ENCODE measurements around the gene HADH.
A peak's percentile ranks its signal among the peaks of the same experiment; 100 is the strongest.

Gene HADH

GRCh38 chr4:108060164-108060563 is 70.5 kb downstream of the HADH start:
- DNase-seq, result no peak

- no peak for DNase-seq
These were observed 71.1 kb downstream of the HADH start for GRCh38 chr4:108060686-108061321.

DNA sequence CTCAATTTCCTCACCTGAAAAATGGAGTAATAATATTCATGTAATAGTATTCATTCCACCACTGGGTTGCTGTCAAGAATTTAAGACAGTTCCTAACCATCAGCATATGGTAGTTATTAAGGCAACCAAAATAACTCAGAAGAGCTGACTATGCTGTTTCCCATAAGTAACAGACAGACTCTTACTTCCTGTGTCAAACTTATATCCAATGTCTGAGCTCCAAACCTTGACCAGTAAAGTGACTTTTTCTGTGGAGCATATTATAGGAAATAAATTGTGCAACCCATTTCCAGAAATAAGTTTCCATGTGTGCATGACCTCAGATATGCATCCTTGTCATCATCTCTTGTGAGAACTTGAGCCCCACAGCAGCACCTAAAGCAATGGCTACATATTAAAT is 78.8 kb downstream of the HADH start:
- DNase-seq, result no peak

DNA sequence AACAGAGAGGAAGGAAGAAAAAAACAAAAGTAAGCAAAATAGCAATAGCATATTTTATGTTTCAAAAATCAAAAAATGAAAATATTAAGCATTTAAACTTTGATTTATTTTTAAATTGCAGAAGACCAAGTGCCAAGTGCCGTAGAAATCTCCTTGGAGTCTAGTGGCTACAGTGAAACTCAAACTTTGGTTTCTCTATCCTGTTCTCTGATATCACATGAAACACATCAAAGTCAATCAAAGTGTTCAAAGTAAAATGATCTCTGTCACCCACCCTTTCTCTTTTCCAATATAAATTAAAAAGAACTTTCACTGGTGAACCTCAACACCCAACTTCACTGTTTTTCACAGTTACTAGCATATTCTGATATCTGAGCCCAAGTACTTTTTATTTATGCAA is 81.1 kb downstream of the HADH start:
- no peak for DNase-seq

- DNase-seq, result peak in 3 of 4 experiments; percentile 2 to 44 (median 37)
These were observed 82.6 kb downstream of the HADH start for GRCh38 chr4:108072300-108072699.

DNA sequence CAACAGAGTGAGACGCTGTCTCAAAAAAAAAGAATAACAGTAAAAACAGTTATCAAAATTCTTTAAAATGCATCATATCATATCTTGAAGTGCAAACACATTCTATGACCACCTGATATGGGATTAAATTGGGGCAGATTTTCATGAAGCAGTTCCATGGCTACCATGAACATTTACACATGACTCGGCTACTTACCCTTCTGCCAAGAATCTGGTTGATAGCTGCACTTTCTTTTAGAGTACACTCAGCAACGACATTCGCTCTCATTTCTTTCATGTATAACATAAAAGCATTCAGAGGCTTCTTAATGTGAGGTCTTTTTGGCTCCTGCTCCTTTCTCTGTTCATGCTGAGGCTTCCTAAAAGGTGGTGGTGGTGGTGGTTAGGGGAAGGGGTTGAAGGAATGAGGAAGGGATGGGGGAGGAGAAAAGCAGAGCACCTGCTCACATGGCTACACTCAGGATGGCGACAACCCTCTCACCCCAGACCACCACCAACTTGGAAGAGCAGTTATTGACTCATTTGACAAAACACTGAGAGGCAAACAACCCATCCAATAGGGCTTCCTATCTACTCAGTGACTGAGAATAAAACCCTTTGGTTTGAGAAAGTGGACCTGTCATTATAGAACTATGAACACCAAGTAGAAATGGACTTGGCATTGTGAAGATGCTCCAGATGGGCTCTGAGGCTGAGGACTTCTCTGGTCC is 88.5 kb downstream of the HADH start:
- no peak for DNase-seq

DNA sequence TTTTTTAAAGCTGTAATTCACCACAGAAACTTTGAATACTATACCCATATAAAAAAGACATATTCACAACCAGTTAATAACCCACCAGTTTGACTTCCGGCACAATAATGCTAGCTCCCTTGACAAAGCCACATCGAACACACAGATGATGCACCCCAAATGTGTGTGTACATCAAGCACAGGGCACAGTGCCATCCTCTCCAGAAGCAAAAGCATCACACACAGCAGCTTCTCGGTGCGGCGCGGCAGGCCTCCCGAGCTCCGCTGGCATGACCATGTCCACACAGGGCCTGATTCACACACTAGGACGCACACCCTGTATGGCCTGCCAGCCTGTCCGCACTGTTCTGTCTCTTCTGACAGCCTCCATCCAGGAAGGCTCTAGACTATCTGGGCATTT is 91.1 kb downstream of the HADH start:
- DNase-seq, result peak in 2 of 4 experiments; percentile 5 to 25

DNA sequence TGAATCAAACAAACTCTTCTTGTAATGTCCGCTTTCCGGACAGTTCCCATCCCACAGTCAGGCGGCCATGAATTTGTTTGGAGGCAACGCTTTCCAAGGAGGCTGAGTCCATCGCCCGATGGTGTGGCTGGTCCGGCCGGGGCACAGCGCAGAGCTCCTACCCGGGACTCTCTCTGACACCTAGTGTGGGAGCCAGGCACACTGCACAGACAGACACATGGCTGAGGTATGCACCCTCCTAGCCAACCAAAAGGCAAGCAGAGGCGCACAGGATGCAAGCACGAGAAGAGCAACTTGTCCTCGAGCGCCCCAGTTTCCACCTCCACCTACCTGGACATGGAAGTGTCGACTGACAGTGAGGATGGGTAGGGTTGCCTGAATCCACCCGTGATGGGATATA is 91.6 kb downstream of the HADH start:
- DNase-seq, result peak in 1 of 4 experiments; percentile 6

Measured in activated CD4-positive, CD25-positive, alpha-beta regulatory T cell (primary cell).